Keratinocyte (primary cell): ENCODE measurements around the gene PHRF1.

Source experiments
- CTCF ChIP-seq, 3 experiments: IDR thresholded peaks in 1 of 3; conservative IDR thresholded peaks in 1 of 3; optimal IDR thresholded peaks in 1 of 3; 2 replicates in 2 of 3; 3 replicates in 1 of 3; pipeline versions ENCODE3 to v1.5.1; 2011; ENCODE audit warnings: low read length in 3 of 3, mild to moderate bottlenecking in 3 of 3, moderate library complexity in 2 of 3, control low read depth in 1 of 3, inconsistent platforms in 1 of 3; ENCODE audit not compliant: insufficient read depth in 2 of 3; ENCODE audit errors: extremely low read depth in 1 of 3
- EZH2 ChIP-seq: IDR thresholded peaks from one replicate; pipeline ENCODE4 v1.6.1; 2012; ENCODE audit warnings: inconsistent platforms, mild to moderate bottlenecking, low read length, moderate library complexity

DNA sequence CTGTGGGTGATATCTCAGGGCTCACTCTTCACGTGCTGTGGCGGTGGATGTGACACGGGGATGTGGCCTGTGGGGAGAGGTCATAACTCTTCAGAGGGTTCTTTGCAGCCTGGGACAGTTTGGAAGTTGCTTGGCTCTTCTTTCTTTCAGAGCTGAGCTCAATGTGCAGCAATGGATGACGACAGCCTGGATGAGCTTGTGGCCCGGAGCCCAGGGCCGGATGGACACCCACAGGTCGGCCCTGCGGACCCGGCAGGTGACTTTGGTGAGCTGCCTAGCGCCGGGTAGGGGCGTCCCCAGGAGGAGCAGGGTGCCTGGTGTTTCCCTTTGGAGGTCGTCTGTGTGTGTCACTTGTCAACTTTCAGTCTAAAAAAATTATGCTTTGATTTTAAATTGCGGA lies 5.1 kb downstream of the PHRF1 start:
- TF ChIP-seq CTCF (optimal IDR thresholded peaks at IDR 0.05 in 1 of 3, IDR thresholded peaks at IDR 0.05 in 1 of 3, conservative IDR thresholded peaks at IDR 0.05 in 1 of 3; ENCODE audit: extremely low read depth in 1 of 3, insufficient read depth in 2 of 3, low read length in 3 of 3) (no peak), EZH2 (no peak)
